GM10248 (cell line): ENCODE results near the gene SFTA2.
"Not testable (repeated sequence)": the region's sequence is repeated elsewhere in the genome, so short reads cannot be mapped to it uniquely, and the experiment has no call there.

ENCODE experiments used
- CTCF ChIA-PET: fragments of 300-600 bp; sonication (Branson Sonifier 250); formaldehyde crosslinking; extraction: SDS; loops from one replicate; lab custom pipeline; 2021; ENCODE audit warnings: antibody characterized with exemption; lab: Yijun Ruan, JAX
- POLR2A ChIA-PET: fragments of 350-650 bp; sonication (Branson Sonifier 250); formaldehyde crosslinking; extraction: SDS; loops from one replicate; lab custom pipeline; 2020; ENCODE audit warnings: antibody characterized with exemption; lab: Yijun Ruan, JAX
- DNase-seq: peaks from one replicate; pipeline ENCODE4 v3.0.0; 2012; ENCODE audit errors: extremely low spot score
- CTCF ChIP-seq: IDR thresholded peaks from 2 replicates; pipeline ENCODE4 v1.5.1; 2012; ENCODE audit warnings: mild to moderate bottlenecking, low read depth; ENCODE audit errors: extremely low read depth, missing control alignments, control extremely low read depth

The SFTA2 gene

GRCh38 chr6:30931969-30932645 is at the start of gene SFTA2:
SFTA2 (minus strand) TSS chr6:30932170; CDS start chr6:30932096, 74 bp downstream.
- ChIA-PET POLR2A (no interaction called here), CTCF (interaction anchor here (1.5 kb wide), 1 partner anchor 148 kb away, joined by 6 read pairs; no protein-coding TSS in a partner anchor)
- TF ChIP-seq CTCF, result no peak
- no peak for DNase-seq

- no peak for TF ChIP-seq CTCF
- POLR2A ChIA-PET, result no interaction called here
- CTCF ChIA-PET, result no interaction called here
- no peak for DNase-seq
These were observed 47.7 kb upstream of the SFTA2 start for GRCh38 chr6:30979690-30980089.

GRCh38 chr6:30979141-30979540 is 47.2 kb upstream of the SFTA2 start:
- ChIA-PET POLR2A (no interaction called here), CTCF (no interaction called here)
- TF ChIP-seq CTCF, result no peak
- no peak for DNase-seq

GRCh38 chr6:30974490-30975252 is 42.7 kb upstream of the SFTA2 start:
- POLR2A ChIA-PET, result no interaction called here
- CTCF ChIA-PET, result interaction anchor here (0.7 to 1.3 kb wide), 2 partner anchors 8 to 11 kb away, joined by 3 to 5 read pairs; no protein-coding TSS in a partner anchor
- TF ChIP-seq CTCF, result no peak
- no peak for DNase-seq

GRCh38 chr6:30972816-30973215 is 40.8 kb upstream of the SFTA2 start:
- no peak for TF ChIP-seq CTCF
- DNase-seq, result no peak
- ChIA-PET POLR2A (no interaction called here), CTCF (interaction anchor here (1.0 to 1.1 kb wide), 2 partner anchors 9 to 46 kb away, joined by 3 read pairs; no protein-coding TSS in a partner anchor)

- no peak for TF ChIP-seq CTCF
- no peak for DNase-seq
- ChIA-PET CTCF (no interaction called here), POLR2A (no interaction called here)
These were observed 39.0 kb upstream of the SFTA2 start for GRCh38 chr6:30970946-30971345.

- not testable (repeated sequence) for DNase-seq
- POLR2A ChIA-PET, result interaction anchor here (0.5 kb wide), 2 partner anchors 40 to 249 kb away, joined by 3 read pairs; no protein-coding TSS in a partner anchor
- CTCF ChIA-PET, result interaction anchor here (1.0 to 1.9 kb wide), 7 partner anchors 10 to 118 kb away, joined by 3 to 6 read pairs (median 4); no protein-coding TSS in a partner anchor
These were observed 37.2 kb upstream of the SFTA2 start for GRCh38 chr6:30969171-30969570.
